ENCODE results near the gene PELO.

PELO gene

GRCh38 chr5:52779213-52779612, 8.5 kb upstream of the PELO start:
- no peak for TF ChIP-seq CTCF (IDR thresholded peaks at IDR 0.05; ENCODE audit: control insufficient read depth, extremely low read depth, insufficient read depth)
- no peak overlapping the region for H3K4me3 ChIP-seq (ENCODE audit: low read depth, low read length)
- no peak for DNase-seq (ENCODE audit: low read depth)

DNA sequence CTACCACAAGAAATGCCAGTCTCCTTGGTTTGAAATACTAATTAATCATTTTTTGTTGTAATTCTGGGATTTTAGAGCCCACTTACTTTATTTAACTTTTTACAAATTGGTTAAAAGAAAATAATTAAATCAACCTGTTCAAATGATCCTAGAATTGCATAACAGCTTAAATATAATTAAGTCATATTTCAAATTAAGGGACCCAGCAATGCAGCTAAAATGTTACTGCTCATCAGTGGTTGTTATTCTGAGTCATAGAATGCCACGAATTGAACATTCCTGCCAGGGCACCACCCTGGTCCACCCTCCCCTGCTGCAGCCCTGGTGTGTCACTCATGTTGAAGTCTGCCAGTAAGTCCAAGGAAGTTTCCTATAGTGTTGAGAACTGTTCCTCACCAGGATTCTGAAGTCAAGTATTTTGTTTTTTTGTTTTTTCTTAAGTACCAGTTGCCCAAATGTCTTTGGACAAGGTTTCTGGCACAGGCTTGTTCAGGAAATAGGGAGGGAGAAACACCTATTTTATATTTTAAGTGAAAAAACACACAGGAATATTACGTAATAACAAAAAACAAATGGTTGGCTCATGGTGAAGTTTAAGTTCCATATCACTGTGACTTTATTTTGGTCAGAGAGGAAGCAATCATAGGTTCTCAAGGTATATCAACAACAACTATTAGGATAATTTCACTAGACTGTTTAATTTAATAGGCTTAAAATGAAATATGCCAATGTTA, 4.3 kb upstream of the PELO start:
- no peak for DNase-seq (ENCODE audit: low read depth)
- no peak for TF ChIP-seq CTCF (IDR thresholded peaks at IDR 0.05; ENCODE audit: control insufficient read depth, extremely low read depth, insufficient read depth)
- no peak overlapping the region for H3K4me3 ChIP-seq (ENCODE audit: low read depth, low read length)

GRCh38 chr5:52784737-52785136, 3.0 kb upstream of the PELO start:
- no peak for TF ChIP-seq CTCF (IDR thresholded peaks at IDR 0.05; ENCODE audit: control insufficient read depth, extremely low read depth, insufficient read depth)
- H3K4me3 ChIP-seq (ENCODE audit: low read depth, low read length) = no peak overlapping the region
- no peak for DNase-seq (ENCODE audit: low read depth)

DNA sequence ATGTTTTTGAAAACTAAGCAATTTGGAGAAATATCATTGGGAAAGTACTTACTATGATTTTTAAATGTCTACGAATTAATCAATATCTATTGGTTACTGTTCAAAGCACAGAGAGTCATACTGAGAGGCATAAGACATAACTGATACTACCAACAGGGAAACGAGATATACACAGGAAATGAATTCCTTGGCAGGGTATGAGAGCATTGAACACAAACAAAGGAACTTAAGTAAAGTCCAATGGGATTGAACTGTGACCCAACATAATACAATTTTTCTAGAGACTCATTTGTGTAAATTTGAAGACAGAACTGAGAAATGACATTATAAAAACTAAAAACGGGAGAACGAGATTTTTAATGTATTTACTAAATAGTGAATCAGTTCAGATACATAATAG, 1.3 kb upstream of the PELO start:
- no peak overlapping the region for H3K4me3 ChIP-seq (ENCODE audit: low read depth, low read length)
- DNase-seq (ENCODE audit: low read depth) = no peak
- no peak for TF ChIP-seq CTCF (IDR thresholded peaks at IDR 0.05; ENCODE audit: control insufficient read depth, extremely low read depth, insufficient read depth)

GRCh38 chr5:52786949-52787599, 642 bp upstream of the PELO start:
- peak; percentile 32 for DNase-seq (ENCODE audit: low read depth)

DNA sequence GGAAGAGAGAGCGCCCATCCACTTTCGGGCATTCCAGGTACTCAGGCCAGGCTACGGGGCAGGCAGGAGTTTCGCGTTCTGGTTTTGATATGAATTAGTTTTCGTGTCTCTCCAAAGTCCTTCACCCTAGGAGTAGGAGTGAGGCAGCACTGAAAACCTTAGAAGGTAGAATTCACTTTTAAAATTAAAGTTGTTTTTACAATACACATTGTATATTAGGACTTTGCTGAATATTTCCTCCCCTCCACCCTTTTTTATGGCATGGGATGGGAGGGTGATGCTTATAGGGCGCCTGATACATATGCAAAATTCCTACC, 747 bp downstream of the PELO start:
- H3K4me3 ChIP-seq (ENCODE audit: low read depth, low read length) = no peak overlapping the region; the same call in 1 of the 2 replicates
- no peak for DNase-seq (ENCODE audit: low read depth)
- no peak for TF ChIP-seq CTCF (IDR thresholded peaks at IDR 0.05; ENCODE audit: control insufficient read depth, extremely low read depth, insufficient read depth)

More at GRCh38 chr5:52786949-52787599, 642 bp upstream of the PELO start:
- peak; percentile 86 for TF ChIP-seq CTCF (IDR thresholded peaks at IDR 0.05; ENCODE audit: control insufficient read depth, extremely low read depth, insufficient read depth)
- peak overlapping the region; percentile 50 for H3K4me3 ChIP-seq (ENCODE audit: low read depth, low read length)

DNA sequence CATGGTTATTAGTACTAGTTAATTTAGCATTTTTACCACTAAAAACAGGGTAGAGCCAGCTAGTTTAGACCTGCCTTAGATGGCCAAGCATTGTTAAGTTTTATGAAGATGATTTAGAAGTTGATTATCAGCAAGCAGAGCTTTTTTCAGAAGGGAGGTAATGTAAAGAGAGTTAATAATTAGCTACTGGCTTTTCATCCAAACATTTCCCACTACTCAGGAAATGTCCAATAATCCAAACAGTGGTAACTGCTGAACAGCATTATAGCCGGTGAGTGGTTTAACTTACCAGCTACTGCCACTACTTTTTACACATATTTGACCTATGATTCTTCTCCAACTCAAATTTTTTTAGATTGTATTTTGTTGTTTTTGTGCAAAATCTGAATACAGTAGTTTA, 1.7 kb downstream of the PELO start:
- no peak overlapping the region for H3K4me3 ChIP-seq (ENCODE audit: low read depth, low read length)
- TF ChIP-seq CTCF (IDR thresholded peaks at IDR 0.05; ENCODE audit: control insufficient read depth, extremely low read depth, insufficient read depth) = no peak
- no peak for DNase-seq (ENCODE audit: low read depth)

Data from LNCaP clone FGC (cell line).